Liver (tissue), 9 donors: ENCODE data around the gene LEMD2. TPM values are rescaled to one million over a fixed set of nuclear protein-coding genes. Genes with fewer than 3 reads are reported as not detected.
A peak's percentile ranks its signal among the peaks of the same experiment; 100 is the strongest.

Source experiments
- DNase-seq: peaks from one replicate; pipeline ENCODE4 v3.0.0-alpha.2; 2017; ENCODE audit warnings: low spot score
- H3K27ac ChIP-seq, 2 donors: one replicate each; pipeline ENCODE4 v1.7.0; 2013; ENCODE audit warnings: inconsistent platforms in 2 of 2, low read length in 2 of 2, control low read depth in 1 of 2, low read depth in 1 of 2, mild to moderate bottlenecking in 1 of 2
- H3K27me3 ChIP-seq, 4 donors: one replicate each; pipeline versions ENCODE4 v1.6.1 to v1.7.0; 2013; ENCODE audit warnings: low read length in 3 of 4, inconsistent platforms in 1 of 4, mild to moderate bottlenecking in 1 of 4, moderate library complexity in 1 of 4; ENCODE audit not compliant: control insufficient read depth in 4 of 4, insufficient read depth in 4 of 4
- H3K36me3 ChIP-seq, 4 donors: one replicate each; pipeline versions ENCODE4 v1.6.1 to v1.7.0; 2013; ENCODE audit warnings: low read length in 3 of 4, mild to moderate bottlenecking in 3 of 4, low read depth in 1 of 4, moderate library complexity in 1 of 4; ENCODE audit not compliant: control insufficient read depth in 4 of 4, insufficient read depth in 3 of 4
- H3K4me1 ChIP-seq, 4 donors: one replicate each; pipeline versions ENCODE4 v1.6.1 to v1.7.0; 2013; ENCODE audit warnings: low read length in 3 of 4, mild to moderate bottlenecking in 3 of 4, moderate library complexity in 1 of 4; ENCODE audit not compliant: control insufficient read depth in 4 of 4, insufficient read depth in 4 of 4
- H3K4me3 ChIP-seq, 3 donors: one replicate each; pipeline versions ENCODE4 v1.6.1 to v1.7.0; 2013; ENCODE audit warnings: low read length in 3 of 3, control low read depth in 1 of 3, low read depth in 1 of 3, mild to moderate bottlenecking in 1 of 3
- H3K9ac ChIP-seq, 2 donors: one replicate each; pipeline ENCODE4 v1.7.0; 2013; ENCODE audit warnings: low read length in 2 of 2, mild to moderate bottlenecking in 2 of 2, moderate library complexity in 2 of 2, control low read depth in 1 of 2, low read depth in 1 of 2
- H3K9me3 ChIP-seq, 4 donors: one replicate each; pipeline versions ENCODE4 v1.6.1 to v1.7.0; 2013; ENCODE audit warnings: low read length in 3 of 4; ENCODE audit not compliant: control insufficient read depth in 4 of 4
- EGR1 ChIP-seq, 2 donors: IDR thresholded peaks; 2 replicates each; pipeline ENCODE4 v1.6.1; 2016 to 2018; ENCODE audit warnings: antibody characterized with exemption in 2 of 2, low read depth in 2 of 2
- FOXA1 ChIP-seq: IDR thresholded peaks from 2 replicates; pipeline ENCODE4 v1.6.1; 2016; ENCODE audit warnings: antibody characterized with exemption
- FOXA2 ChIP-seq: IDR thresholded peaks from 2 replicates; pipeline ENCODE4 v1.6.1; 2016; ENCODE audit warnings: antibody characterized with exemption
- GABPA ChIP-seq, 2 donors: IDR thresholded peaks in 1 of 2; conservative IDR thresholded peaks in 1 of 2; 2 replicates each; pipeline ENCODE4 v1.6.1; 2016; ENCODE audit warnings: antibody characterized with exemption in 2 of 2, mild to moderate bottlenecking in 1 of 2, moderate library complexity in 1 of 2
- HNF4A ChIP-seq, 2 donors: conservative IDR thresholded peaks; 2 replicates each; pipeline ENCODE4 v1.6.1; 2016; ENCODE audit warnings: antibody characterized with exemption in 2 of 2, mild to moderate bottlenecking in 2 of 2
- JUND ChIP-seq, 2 donors: IDR thresholded peaks; 2 replicates each; pipeline ENCODE4 v1.6.1; 2016; ENCODE audit warnings: antibody characterized with exemption in 2 of 2
- NR2F2 ChIP-seq: IDR thresholded peaks from 2 replicates; pipeline ENCODE4 v1.6.1; 2016; ENCODE audit warnings: antibody characterized with exemption
- SP1 ChIP-seq: IDR thresholded peaks from 2 replicates; pipeline ENCODE4 v1.6.1; 2018; ENCODE audit warnings: antibody characterized with exemption, mild to moderate bottlenecking
- WGBS: extraction: QIAGEN DNeasy Blood & Tissue Kit; methylation state at CpG from one replicate; pipeline ENCODE4 v1.1.7; 2013; 5-methylcytosine and 5-hydroxymethylcytosine counted together
- polyA plus RNA-seq, 2 donors: library from polyadenylated mRNA; stranded (reverse) in 1 of 2; unstranded in 1 of 2; fragments of 200-250 nt in 1 of 2; fragments of >200 nt in 1 of 2; fragmentation: Nextera tagmentation in 1 of 2; extraction: Ambion mirVana in 1 of 2; gene quantifications; one replicate each; pipeline versions ENCODE4 v1.2.1 to v1.2.3, GENCODE V29; 2013 to 2015
- total RNA-seq, 2 donors: library from RNA; depleted of rRNA; stranded (reverse); fragments of >200 nt; gene quantifications; one replicate each; pipeline ENCODE4 v1.2.3, GENCODE V29; 2014
- TF ChIP-seq, protein P1 (sequence below): fragments of 150-350 bp; IDR thresholded peaks from 2 replicates; pipeline ENCODE4 v1.5.1; 2017; ENCODE audit warnings: improper control_type of control experiment, low read depth, low read length; ENCODE audit not compliant: missing input control
- TF ChIP-seq, protein P2 (sequence below): IDR thresholded peaks from 2 replicates; pipeline ENCODE4 v1.6.1; 2016; ENCODE audit warnings: antibody characterized with exemption, mild to moderate bottlenecking
- TF ChIP-seq, protein P3 (sequence below): IDR thresholded peaks from 2 replicates; pipeline ENCODE4 v1.6.1; 2016; ENCODE audit warnings: antibody characterized with exemption
- donor health status: healthy.
- donor health status: healthy.
- donor health status: healthy.
- donor health status: healthy.
- donor health status: healthy.

LEMD2 gene
- total and polyA plus RNA-seq, 4 donors: 6.5 to 23.1 (median 16.6) TPM

DNA sequence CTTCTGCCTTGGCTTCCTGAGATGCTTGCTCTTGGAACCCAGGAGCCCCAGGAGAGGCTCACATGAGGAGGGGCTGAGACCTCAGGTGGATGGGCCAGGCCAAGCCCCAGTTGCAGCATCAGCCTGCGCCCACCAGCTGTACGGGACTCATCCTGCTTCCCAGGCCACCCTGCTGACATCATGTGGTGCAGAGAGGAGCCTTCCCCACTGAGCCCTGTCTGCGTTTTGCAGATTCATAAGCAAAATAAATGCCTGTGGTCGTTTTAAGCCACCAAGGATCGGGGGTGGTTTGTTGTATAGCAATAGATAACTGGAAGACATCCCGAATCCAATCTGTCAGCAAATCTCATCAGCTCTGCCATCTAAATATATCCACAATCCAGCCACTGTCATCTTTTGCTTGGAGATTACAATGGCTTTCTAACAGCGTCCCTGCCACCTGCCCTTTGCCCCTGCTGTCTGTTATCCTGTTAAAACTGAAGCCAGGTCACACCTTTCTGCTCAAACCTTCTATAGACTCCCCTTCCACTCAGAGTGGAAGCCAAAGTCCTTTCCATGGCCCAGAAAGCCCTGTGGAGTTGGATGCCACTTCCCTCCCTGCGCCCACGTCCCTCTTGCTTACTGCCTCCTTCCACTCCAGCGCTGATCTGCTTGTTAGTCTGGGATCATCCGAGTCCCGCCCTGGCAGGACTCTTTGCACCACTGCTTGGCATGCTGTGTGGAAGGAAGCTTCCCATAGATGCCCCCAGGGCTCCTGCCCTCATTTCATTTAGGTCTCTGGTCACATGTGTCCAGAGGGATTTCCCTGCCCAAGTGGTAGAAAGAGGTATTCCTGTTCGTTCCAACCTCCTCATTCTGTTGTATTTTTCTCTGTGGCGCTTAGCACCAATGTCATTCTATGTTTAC is 38.9 kb upstream of the LEMD2 start:
- no peak overlapping the region for H3K4me3 ChIP-seq
- no peaks in the 10 kb centered on the region for H3K9me3 ChIP-seq
- no peaks in the 10 kb centered on the region for H3K4me1 ChIP-seq
- H3K36me3 ChIP-seq: no peaks in the 10 kb centered on the region
- TF ChIP-seq NR2F2 (no peak), HNF4A (conservative IDR thresholded peaks at IDR 0.05) (peak in 1 of 2 donors; percentile 12)
- 73% methylated on average over 14 of the region's 14 CpGs for WGBS
- H3K9ac ChIP-seq: no peak overlapping the region
- H3K27me3 ChIP-seq: no peaks in the 10 kb centered on the region
- no peak overlapping the region for H3K27ac ChIP-seq
- no peak for DNase-seq

DNA sequence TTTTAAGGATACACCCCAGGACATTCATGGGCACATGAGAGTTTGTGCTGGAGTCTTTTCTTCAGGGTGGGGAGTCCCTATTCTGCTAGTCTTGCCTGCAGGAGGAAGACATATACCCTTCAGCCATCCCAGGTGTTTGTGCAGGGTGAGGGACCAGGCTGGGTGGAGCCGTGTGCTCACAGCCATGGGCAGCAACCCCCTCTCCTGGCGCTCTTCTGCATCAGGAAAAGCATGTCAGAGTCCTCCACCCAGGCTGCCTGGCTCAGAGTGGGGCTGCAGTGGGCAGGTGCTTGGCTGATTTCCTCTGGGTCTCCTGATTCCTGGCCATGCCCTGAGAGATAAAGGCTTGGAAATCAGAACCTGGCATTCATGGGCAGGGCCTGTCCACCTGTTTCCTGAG is 37.6 kb upstream of the LEMD2 start:
- H3K4me3 ChIP-seq: no peak overlapping the region
- 62% methylated on average over 2 of the region's 2 CpGs for WGBS
- H3K9me3 ChIP-seq: no peaks in the 10 kb centered on the region
- no peak overlapping the region for H3K27ac ChIP-seq
- TF ChIP-seq, protein P1, sequence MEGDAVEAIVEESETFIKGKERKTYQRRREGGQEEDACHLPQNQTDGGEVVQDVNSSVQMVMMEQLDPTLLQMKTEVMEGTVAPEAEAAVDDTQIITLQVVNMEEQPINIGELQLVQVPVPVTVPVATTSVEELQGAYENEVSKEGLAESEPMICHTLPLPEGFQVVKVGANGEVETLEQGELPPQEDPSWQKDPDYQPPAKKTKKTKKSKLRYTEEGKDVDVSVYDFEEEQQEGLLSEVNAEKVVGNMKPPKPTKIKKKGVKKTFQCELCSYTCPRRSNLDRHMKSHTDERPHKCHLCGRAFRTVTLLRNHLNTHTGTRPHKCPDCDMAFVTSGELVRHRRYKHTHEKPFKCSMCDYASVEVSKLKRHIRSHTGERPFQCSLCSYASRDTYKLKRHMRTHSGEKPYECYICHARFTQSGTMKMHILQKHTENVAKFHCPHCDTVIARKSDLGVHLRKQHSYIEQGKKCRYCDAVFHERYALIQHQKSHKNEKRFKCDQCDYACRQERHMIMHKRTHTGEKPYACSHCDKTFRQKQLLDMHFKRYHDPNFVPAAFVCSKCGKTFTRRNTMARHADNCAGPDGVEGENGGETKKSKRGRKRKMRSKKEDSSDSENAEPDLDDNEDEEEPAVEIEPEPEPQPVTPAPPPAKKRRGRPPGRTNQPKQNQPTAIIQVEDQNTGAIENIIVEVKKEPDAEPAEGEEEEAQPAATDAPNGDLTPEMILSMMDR: no peak
- TF ChIP-seq, protein P2, sequence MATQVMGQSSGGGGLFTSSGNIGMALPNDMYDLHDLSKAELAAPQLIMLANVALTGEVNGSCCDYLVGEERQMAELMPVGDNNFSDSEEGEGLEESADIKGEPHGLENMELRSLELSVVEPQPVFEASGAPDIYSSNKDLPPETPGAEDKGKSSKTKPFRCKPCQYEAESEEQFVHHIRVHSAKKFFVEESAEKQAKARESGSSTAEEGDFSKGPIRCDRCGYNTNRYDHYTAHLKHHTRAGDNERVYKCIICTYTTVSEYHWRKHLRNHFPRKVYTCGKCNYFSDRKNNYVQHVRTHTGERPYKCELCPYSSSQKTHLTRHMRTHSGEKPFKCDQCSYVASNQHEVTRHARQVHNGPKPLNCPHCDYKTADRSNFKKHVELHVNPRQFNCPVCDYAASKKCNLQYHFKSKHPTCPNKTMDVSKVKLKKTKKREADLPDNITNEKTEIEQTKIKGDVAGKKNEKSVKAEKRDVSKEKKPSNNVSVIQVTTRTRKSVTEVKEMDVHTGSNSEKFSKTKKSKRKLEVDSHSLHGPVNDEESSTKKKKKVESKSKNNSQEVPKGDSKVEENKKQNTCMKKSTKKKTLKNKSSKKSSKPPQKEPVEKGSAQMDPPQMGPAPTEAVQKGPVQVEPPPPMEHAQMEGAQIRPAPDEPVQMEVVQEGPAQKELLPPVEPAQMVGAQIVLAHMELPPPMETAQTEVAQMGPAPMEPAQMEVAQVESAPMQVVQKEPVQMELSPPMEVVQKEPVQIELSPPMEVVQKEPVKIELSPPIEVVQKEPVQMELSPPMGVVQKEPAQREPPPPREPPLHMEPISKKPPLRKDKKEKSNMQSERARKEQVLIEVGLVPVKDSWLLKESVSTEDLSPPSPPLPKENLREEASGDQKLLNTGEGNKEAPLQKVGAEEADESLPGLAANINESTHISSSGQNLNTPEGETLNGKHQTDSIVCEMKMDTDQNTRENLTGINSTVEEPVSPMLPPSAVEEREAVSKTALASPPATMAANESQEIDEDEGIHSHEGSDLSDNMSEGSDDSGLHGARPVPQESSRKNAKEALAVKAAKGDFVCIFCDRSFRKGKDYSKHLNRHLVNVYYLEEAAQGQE: no peak
- no peak for TF ChIP-seq FOXA2
- TF ChIP-seq, protein P3, sequence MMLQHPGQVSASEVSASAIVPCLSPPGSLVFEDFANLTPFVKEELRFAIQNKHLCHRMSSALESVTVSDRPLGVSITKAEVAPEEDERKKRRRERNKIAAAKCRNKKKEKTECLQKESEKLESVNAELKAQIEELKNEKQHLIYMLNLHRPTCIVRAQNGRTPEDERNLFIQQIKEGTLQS: no peak
- no peak for TF ChIP-seq JUND (IDR thresholded peaks at IDR 0.05)
- TF ChIP-seq EGR1 (IDR thresholded peaks at IDR 0.05; ENCODE audit: low read depth in 2 of 2): no peak
- no peak for TF ChIP-seq FOXA1
- no peak for TF ChIP-seq GABPA (IDR thresholded peaks at IDR 0.05 in 1 of 2, conservative IDR thresholded peaks at IDR 0.05 in 1 of 2)
- TF ChIP-seq SP1: no peak
- H3K4me1 ChIP-seq: no peaks in the 10 kb centered on the region
- no peak for DNase-seq
- no peak overlapping the region for H3K9ac ChIP-seq
- H3K27me3 ChIP-seq: no peaks in the 10 kb centered on the region
- H3K36me3 ChIP-seq: no peaks in the 10 kb centered on the region
